Progenitor cell of endocrine pancreas (in vitro differentiated cells): ENCODE data around the gene MTHFD2. TPM values are rescaled to one million over a fixed set of nuclear protein-coding genes. Genes with fewer than 3 reads are reported as not detected.
A peak's percentile ranks its signal among the peaks of the same experiment; 100 is the strongest.

Experiments
- DNase-seq: peaks from one replicate; pipeline ENCODE4 v3.0.0; 2021; ENCODE audit warnings: low spot score; ENCODE audit not compliant: unreplicated experiment
- H3K27ac Mint-ChIP-seq: 2 replicates; pipeline ENCODE4 v1.8.0; 2021; ENCODE audit warnings: mild to moderate bottlenecking, moderate library complexity, mixed read lengths
- H3K27me3 Mint-ChIP-seq: 2 replicates; pipeline ENCODE4 v1.8.0; 2021; ENCODE audit warnings: mixed read lengths
- H3K36me3 Mint-ChIP-seq: 2 replicates; pipeline ENCODE4 v1.8.0; 2022; ENCODE audit warnings: mixed read lengths; ENCODE audit not compliant: insufficient read depth
- H3K4me1 Mint-ChIP-seq: 2 replicates; pipeline ENCODE4 v1.8.0; 2021; ENCODE audit warnings: low read depth, mixed read lengths
- H3K4me3 Mint-ChIP-seq: 2 replicates; pipeline ENCODE4 v1.8.0; 2021; ENCODE audit warnings: low read depth, mild to moderate bottlenecking, moderate library complexity, mixed read lengths
- H3K9me3 Mint-ChIP-seq: 2 replicates; pipeline ENCODE4 v1.8.0; 2021; ENCODE audit warnings: low read depth, mixed read lengths
- CTCF ChIP-seq: fragments of 200-600 bp; sonication (generic); IDR thresholded peaks from one replicate; pipeline ENCODE4 v1.5.0; 2021; ENCODE audit warnings: antibody characterized with exemption, mild to moderate bottlenecking; ENCODE audit not compliant: unreplicated experiment
- total RNA-seq: library from RNA; stranded (reverse); gene quantifications from 2 replicates; pipeline ENCODE4 v1.2.1, GENCODE V29; 2021

MTHFD2 gene
- total RNA-seq, 1 donor from 2014 or later, result 64.9 TPM

DNA sequence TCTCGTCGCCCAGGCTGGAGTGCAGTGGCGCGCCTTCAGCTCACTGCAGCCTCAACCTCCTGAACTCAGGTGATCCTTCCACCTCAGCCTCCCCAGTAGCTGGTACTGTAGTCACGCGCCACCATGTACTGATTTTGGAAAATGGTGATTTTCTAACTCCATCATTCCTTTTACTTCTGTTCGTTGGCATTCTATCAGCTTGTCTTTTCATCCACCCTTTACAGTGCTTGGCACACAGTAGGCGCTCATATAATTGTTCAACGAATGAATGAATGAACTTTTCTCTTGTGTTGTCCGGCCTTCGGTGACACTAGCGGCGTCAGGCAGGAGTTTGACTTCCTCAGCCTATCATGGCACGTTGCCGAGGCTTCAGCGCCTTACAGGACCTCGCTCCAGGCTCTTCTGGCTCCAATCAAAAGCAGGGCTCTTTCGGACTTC lies 373 bp upstream of the MTHFD2 start:
- Mint-ChIP-seq H3K4me1 (peaks cover 14% of the 10 kb centered on the region), H3K9me3 (peaks cover 6% of the 10 kb centered on the region), H3K36me3 (no peaks in the 10 kb centered on the region), H3K27ac (peak overlapping the region; percentile 98), H3K27me3 (peaks cover 13% of the 10 kb centered on the region), H3K4me3 (peak overlapping the region; percentile 93)
- no peak for DNase-seq
- no peak for TF ChIP-seq CTCF

DNA sequence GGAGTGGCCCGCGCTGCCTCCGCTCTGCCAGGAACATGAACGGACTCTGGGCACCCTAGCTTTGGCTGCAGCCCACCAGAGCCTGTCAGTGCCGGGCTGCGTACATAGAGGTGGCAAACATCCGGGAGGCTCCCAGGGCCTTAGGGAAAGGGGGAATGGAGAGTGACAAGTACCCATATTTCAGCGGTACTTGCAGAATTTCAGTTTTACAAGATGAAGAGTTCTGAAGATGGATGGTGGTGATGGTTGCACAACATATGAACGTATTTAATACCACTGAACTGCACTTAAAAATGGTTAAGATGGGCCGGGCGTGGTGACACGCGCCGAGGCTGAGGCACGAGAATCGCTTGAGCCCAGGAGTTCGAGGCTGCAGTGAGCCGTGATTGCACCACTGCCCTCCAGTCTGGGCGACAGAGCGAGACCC lies 873 bp downstream of the MTHFD2 start:
- peak overlapping the region; percentile 93 for H3K4me3 Mint-ChIP-seq
- no peaks in the 10 kb centered on the region for H3K36me3 Mint-ChIP-seq
- H3K27ac Mint-ChIP-seq, result peak overlapping the region; percentile 96
- TF ChIP-seq CTCF, result no peak
- H3K27me3 Mint-ChIP-seq, result peaks cover 13% of the 10 kb centered on the region
- H3K4me1 Mint-ChIP-seq, result peaks cover 14% of the 10 kb centered on the region
- H3K9me3 Mint-ChIP-seq, result peaks cover 6% of the 10 kb centered on the region
- no peak for DNase-seq

GRCh38 chr2:74199871-74200305 lies 1.5 kb downstream of the MTHFD2 start:
- peaks cover 6% of the 10 kb centered on the region for H3K9me3 Mint-ChIP-seq
- H3K4me3 Mint-ChIP-seq, result peak overlapping the region; percentile 93
- peaks cover 13% of the 10 kb centered on the region for H3K27me3 Mint-ChIP-seq
- H3K4me1 Mint-ChIP-seq, result peaks cover 14% of the 10 kb centered on the region
- H3K27ac Mint-ChIP-seq, result peak overlapping the region; percentile 96
- H3K36me3 Mint-ChIP-seq, result no peaks in the 10 kb centered on the region
- no peak for TF ChIP-seq CTCF
- DNase-seq, result no peak

GRCh38 chr2:74201196-74201595 lies 2.8 kb downstream of the MTHFD2 start:
- Mint-ChIP-seq H3K27ac (no peak overlapping the region), H3K4me1 (peaks cover 14% of the 10 kb centered on the region), H3K27me3 (peaks cover 13% of the 10 kb centered on the region), H3K4me3 (no peak overlapping the region), H3K9me3 (peaks cover 6% of the 10 kb centered on the region), H3K36me3 (no peaks in the 10 kb centered on the region)
- TF ChIP-seq CTCF, result no peak
- DNase-seq, result no peak

GRCh38 chr2:74201596-74201995 lies 3.2 kb downstream of the MTHFD2 start:
- peaks cover 14% of the 10 kb centered on the region for H3K4me1 Mint-ChIP-seq

More at GRCh38 chr2:74201596-74201995, 3.2 kb downstream of the MTHFD2 start:
- Mint-ChIP-seq H3K4me3 (no peak overlapping the region), H3K36me3 (no peaks in the 10 kb centered on the region), H3K27ac (no peak overlapping the region), H3K9me3 (peaks cover 6% of the 10 kb centered on the region), H3K27me3 (peaks cover 13% of the 10 kb centered on the region)
- no peak for DNase-seq
- no peak for TF ChIP-seq CTCF
